HG03521 (cell line): ENCODE data around the gene SAG.
A peak's percentile ranks its signal among the peaks of the same experiment; 100 is the strongest.

Experiments used
- ATAC-seq: cut with Tn5 transposase; IDR thresholded peaks from one replicate; pipeline ENCODE4 v1.9.1; 2021; ENCODE audit warnings: mild to moderate bottlenecking, moderate library complexity; ENCODE audit not compliant: unreplicated experiment

SAG gene

GRCh38 chr2:233307565-233307964, at the start of gene SAG:
SAG (plus strand) TSS chr2:233307816; CDS start chr2:233309190, 1,374 bp downstream.
- no peak for ATAC-seq

DNA sequence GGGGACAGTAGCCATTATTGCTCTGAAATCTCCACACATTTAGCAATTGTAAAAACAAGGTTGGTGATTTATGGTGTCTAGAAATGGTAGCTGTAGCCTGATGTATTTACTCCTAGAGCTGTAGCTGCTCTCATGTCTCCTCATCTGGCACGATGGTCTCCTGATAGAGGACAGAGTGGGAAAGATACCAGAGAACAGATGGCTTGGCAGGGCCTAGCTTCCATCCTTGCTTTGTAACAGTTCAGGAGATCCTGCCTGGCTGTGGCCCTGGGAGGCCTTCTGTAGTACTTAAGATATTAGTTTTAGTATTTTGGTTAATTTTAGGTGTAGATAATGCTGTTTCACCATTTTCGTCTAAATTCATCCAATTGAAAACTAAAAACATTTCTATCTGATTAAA, 49.4 kb upstream of the SAG start:
- ATAC-seq = no peak

DNA sequence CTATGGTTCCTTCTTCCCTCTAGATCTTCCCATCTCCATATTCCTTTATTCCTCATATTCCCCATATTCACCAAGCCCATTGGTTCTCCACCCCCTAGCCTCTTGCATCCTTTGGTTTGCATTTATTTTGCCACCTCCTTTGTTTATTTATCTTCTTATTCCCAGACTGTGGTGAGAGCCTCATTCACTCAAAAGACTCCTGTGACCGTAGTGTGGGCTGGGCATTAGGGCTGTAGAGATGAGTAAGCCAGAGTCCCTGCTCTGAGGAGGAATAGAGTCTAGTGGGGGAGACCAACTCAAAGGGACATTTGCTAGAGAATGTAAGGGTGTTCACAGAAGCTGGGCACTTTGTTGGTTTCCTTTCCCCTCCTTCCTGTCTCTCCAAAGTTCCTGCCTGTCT, 47.9 kb upstream of the SAG start:
- ATAC-seq = no peak

- no peak for ATAC-seq
These were observed 47.0 kb upstream of the SAG start for GRCh38 chr2:233260661-233261060.

DNA sequence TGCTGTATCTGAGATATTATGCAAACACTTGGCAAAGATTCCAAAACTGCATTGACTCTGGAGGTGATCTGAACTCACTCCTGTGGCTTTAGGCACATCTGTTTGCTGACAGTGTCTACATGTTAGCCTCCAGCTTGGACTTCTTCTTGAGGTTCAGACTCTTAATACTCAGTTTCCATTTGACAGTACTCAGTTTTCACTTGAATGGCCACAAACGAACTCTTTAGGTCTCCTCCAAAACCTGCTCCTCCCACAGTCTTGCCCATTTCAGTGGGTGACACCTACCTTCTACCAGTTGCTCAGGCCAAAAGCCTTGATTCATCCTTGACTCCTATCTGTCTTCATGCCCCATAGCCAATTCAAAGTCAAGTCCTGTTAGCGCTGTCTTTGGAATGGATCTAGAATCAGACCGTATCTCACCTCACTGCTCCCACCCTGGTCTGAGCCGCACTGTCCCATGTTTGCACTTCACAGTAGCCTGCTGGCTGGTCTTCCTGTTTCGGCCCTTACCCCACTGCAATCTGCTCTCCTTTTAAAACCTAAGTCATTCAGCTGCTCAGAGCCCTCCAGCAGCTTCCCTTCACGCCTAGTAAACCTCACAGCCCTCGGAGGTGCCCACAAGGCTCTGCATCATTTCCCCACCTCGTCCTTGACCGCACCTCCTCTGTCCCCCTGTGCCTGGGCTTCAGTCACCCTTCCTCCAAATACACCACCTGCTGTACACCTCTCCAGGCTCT, 45.6 kb upstream of the SAG start:
- no peak for ATAC-seq

- ATAC-seq = no peak
These were observed 45.1 kb upstream of the SAG start for GRCh38 chr2:233262562-233262961.

GRCh38 chr2:233263045-233263570, 44.5 kb upstream of the SAG start:
- no peak for ATAC-seq

GRCh38 chr2:233264667-233265066, 42.9 kb upstream of the SAG start:
- ATAC-seq = no peak

DNA sequence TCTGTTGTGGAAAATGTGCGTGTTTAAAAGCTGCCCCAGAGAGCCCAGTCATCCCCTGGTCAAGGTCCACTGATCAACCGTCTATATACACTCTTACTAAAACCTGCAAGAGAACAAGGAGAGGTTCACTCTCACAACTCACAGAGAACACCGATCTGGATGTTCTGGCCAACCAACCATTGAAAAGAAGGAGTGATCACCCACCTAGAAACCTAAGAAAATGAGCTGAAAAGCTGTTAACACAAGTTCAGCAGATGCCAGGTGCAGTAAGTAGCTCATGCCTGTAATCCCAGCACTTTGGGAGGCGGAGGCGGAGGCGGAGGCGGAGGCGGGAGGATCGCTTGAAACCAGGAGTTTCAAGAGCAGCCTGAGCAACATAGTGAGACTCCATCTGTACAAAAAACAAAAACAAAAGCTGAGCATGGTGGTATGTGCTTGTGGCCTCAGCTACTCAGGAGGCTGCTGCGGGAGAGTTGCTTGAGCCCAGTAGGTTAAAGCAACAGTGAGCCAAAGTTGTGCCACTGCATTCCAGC, 41.7 kb upstream of the SAG start:
- no peak for ATAC-seq

GRCh38 chr2:233266481-233266880, 41.1 kb upstream of the SAG start:
- no peak for ATAC-seq

GRCh38 chr2:233267516-233268245, 39.9 kb upstream of the SAG start:
- ATAC-seq = peak; percentile 70

DNA sequence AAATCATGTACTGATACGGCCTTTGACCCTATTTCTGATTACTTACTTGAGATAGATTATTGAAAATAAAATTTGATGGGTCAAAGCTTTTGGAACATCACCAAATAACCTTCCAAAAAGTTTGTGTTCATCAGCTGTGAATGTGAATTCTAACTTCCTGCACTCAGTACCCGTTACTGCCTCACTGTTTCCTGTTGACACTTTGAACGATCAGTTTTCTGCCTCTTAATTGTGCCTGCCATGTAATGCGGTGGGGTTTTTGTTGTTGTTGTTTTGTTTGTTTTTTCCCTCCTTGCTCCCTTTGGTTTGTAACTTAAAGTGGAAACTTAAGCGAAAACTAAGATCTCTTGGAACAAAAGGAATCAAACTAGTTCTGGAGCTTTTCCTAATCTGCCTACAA, 37.2 kb upstream of the SAG start:
- ATAC-seq = no peak

DNA sequence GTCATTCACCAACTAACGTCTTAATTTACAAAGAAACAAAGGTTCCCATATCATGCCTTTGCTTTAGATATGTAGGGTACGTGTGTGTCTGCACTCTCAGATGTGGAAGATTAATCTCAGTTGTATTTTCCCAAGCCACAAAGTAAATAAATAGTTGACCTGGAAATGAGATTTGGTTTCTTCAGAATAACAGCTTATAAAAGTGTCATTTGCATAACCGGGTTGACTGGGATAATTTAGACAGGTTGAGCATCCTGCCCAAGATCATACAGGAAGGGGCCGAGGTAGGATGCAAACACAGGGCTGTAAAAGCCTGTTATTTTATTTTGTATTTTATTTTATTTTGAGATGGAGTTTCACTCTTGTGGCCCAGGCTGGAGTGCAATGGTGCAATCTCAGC, 36.7 kb upstream of the SAG start:
- no peak for ATAC-seq

- ATAC-seq = no peak
These were observed 35.9 kb upstream of the SAG start for GRCh38 chr2:233271693-233272092.

DNA sequence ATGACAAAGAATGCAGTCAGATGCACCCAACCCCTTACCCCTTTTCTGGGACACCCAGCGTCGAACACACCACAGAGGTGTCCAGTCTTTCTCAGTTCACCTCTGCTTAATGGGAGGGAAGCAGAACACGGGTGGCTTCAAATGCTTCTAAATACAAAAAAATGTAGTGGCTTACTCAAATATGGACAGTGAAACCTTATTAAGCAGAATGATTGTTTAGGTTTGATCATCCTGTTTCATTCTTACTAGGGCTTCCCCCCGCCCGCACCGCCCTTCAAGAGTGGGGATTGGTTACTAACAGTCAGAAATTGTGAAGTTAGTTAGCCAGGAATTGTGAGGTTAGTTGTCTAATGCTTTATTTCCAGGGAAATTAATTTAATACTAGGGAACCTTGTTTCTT, 34.5 kb upstream of the SAG start:
- no peak for ATAC-seq

DNA sequence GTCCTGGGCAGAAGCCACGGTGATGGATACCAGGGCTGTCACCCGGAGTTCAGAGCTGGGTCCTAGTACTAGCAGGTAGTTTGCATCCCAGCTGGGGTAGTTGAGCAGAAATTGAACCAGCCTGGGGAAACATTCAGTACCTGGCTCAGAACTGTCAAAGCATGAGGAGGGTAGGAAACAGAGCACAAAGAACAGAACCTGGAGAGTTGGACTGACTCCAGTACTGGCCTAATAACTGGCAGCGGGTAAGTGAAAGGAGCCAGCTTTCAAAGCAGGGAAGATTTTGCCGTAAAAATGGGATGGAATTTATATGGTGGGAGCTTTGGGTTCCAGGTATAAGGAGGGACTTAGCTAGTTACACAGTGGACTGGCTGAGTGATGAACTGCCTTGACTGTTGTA, 32.4 kb upstream of the SAG start:
- no peak for ATAC-seq

GRCh38 chr2:233278921-233279320, 28.7 kb upstream of the SAG start:
- ATAC-seq = no peak

DNA sequence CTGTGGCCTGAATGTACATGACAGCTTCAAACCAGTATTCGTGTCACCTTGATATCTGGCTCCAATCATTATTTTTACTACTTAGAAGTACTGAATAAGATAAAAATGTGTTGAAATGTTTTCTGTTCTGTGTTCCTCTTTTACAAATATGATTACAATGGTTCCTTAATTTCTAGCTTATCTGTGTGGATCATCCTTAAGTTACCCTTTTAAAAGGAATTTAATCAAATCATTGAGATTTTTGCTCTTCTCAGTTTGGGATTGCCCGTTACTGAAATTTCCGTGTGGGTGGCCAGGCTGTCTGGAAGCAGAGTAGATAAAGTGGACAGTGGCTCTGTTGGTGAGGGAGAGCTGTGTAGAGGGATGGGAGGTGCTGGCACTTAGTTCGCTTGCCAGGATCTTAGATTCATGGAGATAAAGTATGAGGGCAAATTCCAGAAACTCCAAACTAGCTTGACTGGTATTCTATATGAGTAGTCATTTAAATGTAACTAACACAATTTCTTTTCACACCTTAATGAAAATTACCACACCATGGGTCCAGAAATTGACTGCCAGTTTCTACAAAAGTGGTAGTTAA, 27.4 kb upstream of the SAG start:
- no peak for ATAC-seq

GRCh38 chr2:233281553-233281952, 26.1 kb upstream of the SAG start:
- no peak for ATAC-seq

DNA sequence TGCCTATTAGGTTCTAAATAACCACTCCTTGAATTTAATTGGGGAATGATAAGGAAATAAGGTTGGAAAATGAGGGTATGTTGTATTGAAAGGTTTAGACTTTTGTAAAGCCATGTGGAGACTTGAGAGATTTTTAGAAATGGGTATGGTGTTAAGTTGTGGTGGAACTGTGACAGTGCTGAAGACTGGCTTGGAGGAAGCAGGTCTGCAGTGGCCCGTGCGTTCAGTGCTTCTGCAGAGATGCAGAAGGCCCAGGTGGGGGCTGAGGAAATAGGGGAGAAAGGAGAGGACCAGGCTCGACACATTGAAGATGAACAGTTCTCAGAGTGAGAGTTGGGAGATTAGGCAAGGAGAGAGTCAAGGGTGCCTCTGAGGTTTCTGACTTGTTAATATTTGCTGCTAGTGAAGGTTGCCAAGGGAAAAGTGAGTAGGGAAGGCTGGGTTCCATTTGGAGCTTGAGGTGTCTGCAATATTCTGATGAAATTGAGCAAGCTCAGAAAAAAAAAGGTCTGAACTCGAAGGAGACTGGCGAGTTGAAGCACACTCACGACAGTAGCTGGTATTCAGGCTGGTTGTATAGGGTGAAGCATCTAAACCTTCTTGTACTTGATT, 25.5 kb upstream of the SAG start:
- no peak for ATAC-seq

GRCh38 chr2:233285921-233286320, 21.7 kb upstream of the SAG start:
- no peak for ATAC-seq
